ENCODE results near the gene BSND.

The BSND gene

DNA sequence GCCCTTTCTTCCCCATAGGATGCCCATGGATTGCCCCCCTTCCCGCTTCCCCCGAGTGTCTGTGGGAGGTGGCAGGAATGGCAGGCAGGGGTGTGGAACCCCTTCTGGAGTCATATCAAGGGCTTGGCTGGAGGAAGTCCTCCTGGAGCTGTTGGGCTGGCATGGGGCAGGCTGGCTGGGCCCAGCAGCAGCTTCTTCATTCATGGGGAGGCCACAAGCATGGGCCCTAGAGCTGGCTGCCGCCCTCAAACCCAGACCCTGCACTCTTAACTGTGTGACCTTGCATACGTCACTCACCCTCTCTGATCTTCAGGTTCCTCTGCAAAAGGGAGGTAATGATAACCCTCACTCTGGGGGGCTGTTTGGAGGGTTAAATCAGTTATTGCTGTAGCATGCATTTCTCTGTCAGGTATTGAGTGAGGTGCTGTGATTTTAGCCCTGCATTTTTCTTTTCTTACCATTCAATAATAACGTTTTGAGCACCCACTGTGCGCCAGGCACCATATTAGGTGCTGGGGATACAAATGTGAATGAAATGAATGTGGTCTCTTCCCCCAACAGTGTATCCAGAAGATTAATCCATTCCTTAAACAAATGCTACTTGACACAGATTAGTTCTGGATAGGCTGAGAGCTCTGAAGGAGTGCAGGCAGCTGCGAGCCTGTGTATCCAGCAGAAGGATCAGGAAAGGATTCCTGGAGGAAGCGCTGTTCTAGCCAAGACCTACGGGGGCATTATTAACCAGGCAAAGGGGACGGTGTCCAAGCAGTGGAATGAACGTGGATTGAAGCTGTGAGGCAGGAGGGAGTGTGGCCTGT lies 49.9 kb downstream of the BSND start:
- no peak for ATAC-seq
- TF ChIP-seq SNAI2 (CRISPR knock-in tag; IDR thresholded peaks at IDR 0.05) (no peak), CSDC2 (CRISPR knock-in tag; IDR thresholded peaks at IDR 0.05) (no peak), ZNF8 (CRISPR knock-in tag; IDR thresholded peaks at IDR 0.05) (no peak), ZFP30 (CRISPR knock-in tag; IDR thresholded peaks at IDR 0.05) (no peak), TCF4 (CRISPR knock-in tag; IDR thresholded peaks at IDR 0.05; ENCODE audit: borderline replicate concordance) (no peak), BACH2 (CRISPR knock-in tag; IDR thresholded peaks at IDR 0.05; ENCODE audit: borderline replicate concordance) (no peak), OSR1 (CRISPR knock-in tag; IDR thresholded peaks at IDR 0.05) (no peak), ZNF70 (CRISPR knock-in tag; IDR thresholded peaks at IDR 0.05) (no peak), TOX (CRISPR knock-in tag; IDR thresholded peaks at IDR 0.05; ENCODE audit: borderline replicate concordance) (no peak), ISL1 (CRISPR knock-in tag; IDR thresholded peaks at IDR 0.05) (no peak)
- TF ChIP-seq, protein P1, sequence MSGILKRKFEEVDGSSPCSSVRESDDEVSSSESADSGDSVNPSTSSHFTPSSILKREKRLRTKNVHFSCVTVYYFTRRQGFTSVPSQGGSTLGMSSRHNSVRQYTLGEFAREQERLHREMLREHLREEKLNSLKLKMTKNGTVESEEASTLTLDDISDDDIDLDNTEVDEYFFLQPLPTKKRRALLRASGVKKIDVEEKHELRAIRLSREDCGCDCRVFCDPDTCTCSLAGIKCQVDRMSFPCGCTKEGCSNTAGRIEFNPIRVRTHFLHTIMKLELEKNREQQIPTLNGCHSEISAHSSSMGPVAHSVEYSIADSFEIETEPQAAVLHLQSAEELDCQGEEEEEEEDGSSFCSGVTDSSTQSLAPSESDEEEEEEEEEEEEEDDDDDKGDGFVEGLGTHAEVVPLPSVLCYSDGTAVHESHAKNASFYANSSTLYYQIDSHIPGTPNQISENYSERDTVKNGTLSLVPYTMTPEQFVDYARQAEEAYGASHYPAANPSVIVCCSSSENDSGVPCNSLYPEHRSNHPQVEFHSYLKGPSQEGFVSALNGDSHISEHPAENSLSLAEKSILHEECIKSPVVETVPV (CRISPR knock-in tag; IDR thresholded peaks at IDR 0.05), result no peak
- TF ChIP-seq, protein P2, sequence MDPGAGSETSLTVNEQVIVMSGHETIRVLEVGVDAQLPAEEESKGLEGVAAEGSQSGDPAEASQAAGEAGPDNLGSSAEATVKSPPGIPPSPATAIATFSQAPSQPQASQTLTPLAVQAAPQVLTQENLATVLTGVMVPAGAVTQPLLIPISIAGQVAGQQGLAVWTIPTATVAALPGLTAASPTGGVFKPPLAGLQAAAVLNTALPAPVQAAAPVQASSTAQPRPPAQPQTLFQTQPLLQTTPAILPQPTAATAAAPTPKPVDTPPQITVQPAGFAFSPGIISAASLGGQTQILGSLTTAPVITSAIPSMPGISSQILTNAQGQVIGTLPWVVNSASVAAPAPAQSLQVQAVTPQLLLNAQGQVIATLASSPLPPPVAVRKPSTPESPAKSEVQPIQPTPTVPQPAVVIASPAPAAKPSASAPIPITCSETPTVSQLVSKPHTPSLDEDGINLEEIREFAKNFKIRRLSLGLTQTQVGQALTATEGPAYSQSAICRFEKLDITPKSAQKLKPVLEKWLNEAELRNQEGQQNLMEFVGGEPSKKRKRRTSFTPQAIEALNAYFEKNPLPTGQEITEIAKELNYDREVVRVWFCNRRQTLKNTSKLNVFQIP (CRISPR knock-in tag; IDR thresholded peaks at IDR 0.05; ENCODE audit: borderline replicate concordance, low read depth), result no peak
- TF ChIP-seq, protein P3, sequence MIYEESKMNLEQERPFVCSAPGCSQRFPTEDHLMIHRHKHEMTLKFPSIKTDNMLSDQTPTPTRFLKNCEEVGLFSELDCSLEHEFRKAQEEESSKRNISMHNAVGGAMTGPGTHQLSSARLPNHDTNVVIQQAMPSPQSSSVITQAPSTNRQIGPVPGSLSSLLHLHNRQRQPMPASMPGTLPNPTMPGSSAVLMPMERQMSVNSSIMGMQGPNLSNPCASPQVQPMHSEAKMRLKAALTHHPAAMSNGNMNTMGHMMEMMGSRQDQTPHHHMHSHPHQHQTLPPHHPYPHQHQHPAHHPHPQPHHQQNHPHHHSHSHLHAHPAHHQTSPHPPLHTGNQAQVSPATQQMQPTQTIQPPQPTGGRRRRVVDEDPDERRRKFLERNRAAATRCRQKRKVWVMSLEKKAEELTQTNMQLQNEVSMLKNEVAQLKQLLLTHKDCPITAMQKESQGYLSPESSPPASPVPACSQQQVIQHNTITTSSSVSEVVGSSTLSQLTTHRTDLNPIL (CRISPR knock-in tag; IDR thresholded peaks at IDR 0.05; ENCODE audit: low read depth), result no peak
- TF ChIP-seq, protein P4, sequence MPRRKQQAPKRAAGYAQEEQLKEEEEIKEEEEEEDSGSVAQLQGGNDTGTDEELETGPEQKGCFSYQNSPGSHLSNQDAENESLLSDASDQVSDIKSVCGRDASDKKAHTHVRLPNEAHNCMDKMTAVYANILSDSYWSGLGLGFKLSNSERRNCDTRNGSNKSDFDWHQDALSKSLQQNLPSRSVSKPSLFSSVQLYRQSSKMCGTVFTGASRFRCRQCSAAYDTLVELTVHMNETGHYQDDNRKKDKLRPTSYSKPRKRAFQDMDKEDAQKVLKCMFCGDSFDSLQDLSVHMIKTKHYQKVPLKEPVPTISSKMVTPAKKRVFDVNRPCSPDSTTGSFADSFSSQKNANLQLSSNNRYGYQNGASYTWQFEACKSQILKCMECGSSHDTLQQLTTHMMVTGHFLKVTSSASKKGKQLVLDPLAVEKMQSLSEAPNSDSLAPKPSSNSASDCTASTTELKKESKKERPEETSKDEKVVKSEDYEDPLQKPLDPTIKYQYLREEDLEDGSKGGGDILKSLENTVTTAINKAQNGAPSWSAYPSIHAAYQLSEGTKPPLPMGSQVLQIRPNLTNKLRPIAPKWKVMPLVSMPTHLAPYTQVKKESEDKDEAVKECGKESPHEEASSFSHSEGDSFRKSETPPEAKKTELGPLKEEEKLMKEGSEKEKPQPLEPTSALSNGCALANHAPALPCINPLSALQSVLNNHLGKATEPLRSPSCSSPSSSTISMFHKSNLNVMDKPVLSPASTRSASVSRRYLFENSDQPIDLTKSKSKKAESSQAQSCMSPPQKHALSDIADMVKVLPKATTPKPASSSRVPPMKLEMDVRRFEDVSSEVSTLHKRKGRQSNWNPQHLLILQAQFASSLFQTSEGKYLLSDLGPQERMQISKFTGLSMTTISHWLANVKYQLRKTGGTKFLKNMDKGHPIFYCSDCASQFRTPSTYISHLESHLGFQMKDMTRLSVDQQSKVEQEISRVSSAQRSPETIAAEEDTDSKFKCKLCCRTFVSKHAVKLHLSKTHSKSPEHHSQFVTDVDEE (CRISPR knock-in tag; IDR thresholded peaks at IDR 0.05), result no peak

DNA sequence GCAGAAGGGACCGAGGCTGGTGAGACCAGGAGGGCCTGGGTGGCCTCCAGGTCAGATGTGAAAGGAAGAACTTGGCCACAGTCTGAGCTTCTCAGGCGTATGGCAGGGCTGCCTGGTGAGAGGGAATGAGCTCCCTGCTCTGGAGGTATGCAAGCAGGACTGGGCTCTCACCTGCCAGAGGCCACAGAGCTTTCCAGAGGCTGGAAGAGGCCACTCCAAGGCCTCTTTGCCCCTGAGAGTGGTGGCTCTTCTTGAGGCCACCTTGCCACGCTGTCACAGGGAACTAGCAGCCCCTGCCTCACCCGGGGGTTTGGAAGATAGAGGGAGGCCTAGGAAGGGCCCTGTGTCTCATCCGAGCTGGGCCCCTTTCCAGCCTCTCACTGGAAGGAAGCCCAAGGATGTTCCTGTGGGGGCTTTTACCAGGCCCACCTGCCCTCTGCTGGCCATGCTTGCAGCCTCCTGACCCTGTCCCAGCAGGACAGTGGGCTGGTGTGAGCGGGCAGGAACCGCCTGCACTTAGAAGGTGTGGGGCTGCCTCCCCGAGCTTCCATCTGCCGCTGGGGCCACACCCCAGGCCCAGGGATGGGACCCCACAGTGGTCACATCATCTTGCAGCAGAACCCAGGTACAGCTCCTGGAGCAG lies 50.7 kb downstream of the BSND start:
- TF ChIP-seq ZNF70 (CRISPR knock-in tag; IDR thresholded peaks at IDR 0.05), result no peak
- TF ChIP-seq, protein P4 (CRISPR knock-in tag; IDR thresholded peaks at IDR 0.05), result no peak
- no peak for TF ChIP-seq BACH2 (CRISPR knock-in tag; IDR thresholded peaks at IDR 0.05; ENCODE audit: borderline replicate concordance)
- no peak for TF ChIP-seq ESRRG (CRISPR knock-in tag; IDR thresholded peaks at IDR 0.05)
- TF ChIP-seq, protein P2 (CRISPR knock-in tag; IDR thresholded peaks at IDR 0.05; ENCODE audit: borderline replicate concordance, low read depth), result no peak
- no peak for TF ChIP-seq SNAI2 (CRISPR knock-in tag; IDR thresholded peaks at IDR 0.05)
- TF ChIP-seq, protein P5, sequence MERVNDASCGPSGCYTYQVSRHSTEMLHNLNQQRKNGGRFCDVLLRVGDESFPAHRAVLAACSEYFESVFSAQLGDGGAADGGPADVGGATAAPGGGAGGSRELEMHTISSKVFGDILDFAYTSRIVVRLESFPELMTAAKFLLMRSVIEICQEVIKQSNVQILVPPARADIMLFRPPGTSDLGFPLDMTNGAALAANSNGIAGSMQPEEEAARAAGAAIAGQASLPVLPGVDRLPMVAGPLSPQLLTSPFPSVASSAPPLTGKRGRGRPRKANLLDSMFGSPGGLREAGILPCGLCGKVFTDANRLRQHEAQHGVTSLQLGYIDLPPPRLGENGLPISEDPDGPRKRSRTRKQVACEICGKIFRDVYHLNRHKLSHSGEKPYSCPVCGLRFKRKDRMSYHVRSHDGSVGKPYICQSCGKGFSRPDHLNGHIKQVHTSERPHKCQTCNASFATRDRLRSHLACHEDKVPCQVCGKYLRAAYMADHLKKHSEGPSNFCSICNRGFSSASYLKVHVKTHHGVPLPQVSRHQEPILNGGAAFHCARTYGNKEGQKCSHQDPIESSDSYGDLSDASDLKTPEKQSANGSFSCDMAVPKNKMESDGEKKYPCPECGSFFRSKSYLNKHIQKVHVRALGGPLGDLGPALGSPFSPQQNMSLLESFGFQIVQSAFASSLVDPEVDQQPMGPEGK (CRISPR knock-in tag; IDR thresholded peaks at IDR 0.05; ENCODE audit: borderline replicate concordance), result no peak
- TF ChIP-seq ISL1 (CRISPR knock-in tag; IDR thresholded peaks at IDR 0.05), result no peak
- TF ChIP-seq, protein P1 (CRISPR knock-in tag; IDR thresholded peaks at IDR 0.05), result no peak
- no peak for TF ChIP-seq ZFP30 (CRISPR knock-in tag; IDR thresholded peaks at IDR 0.05)
- ATAC-seq, result no peak
